HepG2 (cell line): ENCODE measurements around the gene ZBTB46. TPM values are rescaled to one million over a fixed set of nuclear protein-coding genes. Genes with fewer than 3 reads are reported as not detected.

Experiments
- ATAC-seq: fragments of 200-7000 bp; cut with Tn5 transposase; 3 replicates; pipeline ENCODE4 v1.9.1; 2020; ENCODE audit warnings: mild to moderate bottlenecking, moderate library complexity
- BruUV-seq: library from RNA; stranded (reverse); fragments of 400-500 nt; replicated peaks from 2 replicates; lab custom pipeline; 2021; lab: Mats Ljungman, UMichigan
- CTCF ChIA-PET: fragments of 300-600 bp; formaldehyde crosslinking; extraction: SDS; loops from one replicate; lab custom pipeline; 2021; ENCODE audit warnings: low total read pairs, inconsistent platforms, low intra/inter-chr PET ratio; lab: Yijun Ruan, JAX
- POLR2A ChIA-PET: fragments of 350-600 bp; sonication (Branson Sonifier 250); formaldehyde crosslinking; loops from one replicate; lab custom pipeline; 2020; ENCODE audit warnings: antibody characterized with exemption, inconsistent platforms; lab: Yijun Ruan, JAX
- DNase-seq: peaks from one replicate; pipeline ENCODE4 v3.0.0-alpha.2; 2015; ENCODE audit warnings: low spot score
- FAIRE-seq: peaks from 3 replicates; lab custom pipeline; 2011; peaks lifted over from hg19 to GRCh38; lab: Jason Lieb, UNC
- H2AFZ ChIP-seq: one replicate; pipeline ENCODE4 v1.6.1; 2011; ENCODE audit warnings: low read length, inconsistent platforms
- H3K27ac ChIP-seq: fragments of 300-600 bp; 3 replicates; pipeline ENCODE4 v1.8.0; 2011; ENCODE audit warnings: mixed run types, mild to moderate bottlenecking, mixed read lengths, low read length, inconsistent platforms; ENCODE audit not compliant: insufficient read depth; ENCODE audit errors: extremely low read length
- H3K27me3 ChIP-seq, 2 experiments: fragments of 200-600 bp in 1 of 2; 2 replicates in 1 of 2; 3 replicates in 1 of 2; pipeline versions ENCODE4 v1.6.0 to v1.8.0; 2011; ENCODE audit warnings: low read length in 2 of 2, mild to moderate bottlenecking in 2 of 2, moderate library complexity in 2 of 2, inconsistent platforms in 1 of 2; ENCODE audit not compliant: insufficient read depth in 2 of 2, control insufficient read depth in 1 of 2
- H3K36me3 ChIP-seq, 2 experiments: fragments of 200-600 bp in 1 of 2; replicated peaks in 1 of 2; 2 replicates in 1 of 2; 3 replicates in 1 of 2; pipeline versions ENCODE4 v1.5.1 to v1.8.0; 2011; ENCODE audit warnings: low read length in 2 of 2, inconsistent platforms in 1 of 2; ENCODE audit not compliant: insufficient read depth in 2 of 2, control insufficient read depth in 1 of 2
- H3K4me1 ChIP-seq: 2 replicates; pipeline ENCODE4 v1.5.1; 2012; ENCODE audit warnings: low read length, inconsistent platforms; ENCODE audit not compliant: insufficient read depth
- H3K4me2 ChIP-seq: 2 replicates; pipeline ENCODE4 v1.6.0; 2011; ENCODE audit warnings: low read depth, low read length, inconsistent platforms
- H3K4me3 ChIP-seq, 3 experiments: fragments of 200-600 bp in 1 of 3; sonication (generic), shearing (Covaris generic) in 1 of 3; replicated peaks in 1 of 3; 2 replicates each; pipeline ENCODE4 v1.5.1; 2011 to 2016; ENCODE audit warnings: low read length in 3 of 3, inconsistent platforms in 2 of 3, low read depth in 2 of 3, mild to moderate bottlenecking in 2 of 3, control low read depth in 1 of 3, mixed read lengths in 1 of 3; ENCODE audit not compliant: insufficient read depth in 1 of 3
- H3K79me2 ChIP-seq: one replicate; pipeline ENCODE4 v1.6.1; 2011; ENCODE audit warnings: low read length, inconsistent platforms; ENCODE audit not compliant: insufficient read depth
- H3K9ac ChIP-seq: 2 replicates; pipeline ENCODE4 v1.6.0; 2011; ENCODE audit warnings: mild to moderate bottlenecking, low read depth, low read length, inconsistent platforms; ENCODE audit not compliant: insufficient read depth
- H3K9me3 ChIP-seq: 2 replicates; pipeline ENCODE4 v1.5.1; 2012; ENCODE audit warnings: mild to moderate bottlenecking, low read length
- H4K20me1 ChIP-seq: 2 replicates; pipeline ENCODE4 v1.6.0; 2011; ENCODE audit warnings: inconsistent platforms, mild to moderate bottlenecking, low read length, moderate library complexity; ENCODE audit not compliant: insufficient read depth
- FOXK2 ChIP-seq: fragments of 450-650 bp; IDR thresholded peaks from 2 replicates; pipeline ENCODE4 v1.6.1; 2016
- GATAD1 ChIP-seq: IDR thresholded peaks from 2 replicates; pipeline ENCODE4 v1.6.1; 2016; ENCODE audit warnings: missing genetic modification reagents, missing compliant biosample characterization
- GTF2F1 ChIP-seq: fragments of 150-350 bp; IDR thresholded peaks from 2 replicates; pipeline ENCODE4 v1.6.1; 2014; ENCODE audit warnings: low read length
- ISL2 ChIP-seq: sonication (generic); formaldehyde crosslinking; IDR thresholded peaks from 2 replicates; pipeline ENCODE4 v1.5.0; 2020; ENCODE audit warnings: missing genetic modification reagents
- RAD21 ChIP-seq: fragments of 450-650 bp; formaldehyde crosslinking; IDR thresholded peaks from 2 replicates; pipeline ENCODE4 v1.5.0; 2020; ENCODE audit warnings: mild to moderate bottlenecking
- RBM39 ChIP-seq: fragments of 200-400 bp; formaldehyde crosslinking; IDR thresholded peaks from one replicate; pipeline ENCODE4 v1.6.1; 2018; ENCODE audit warnings: antibody characterized with exemption, mild to moderate bottlenecking, low read depth, low read length; ENCODE audit not compliant: poor library complexity, severe bottlenecking
- RELA ChIP-seq: sonication (generic); formaldehyde crosslinking; IDR thresholded peaks from 2 replicates; pipeline ENCODE4 v1.4.0; 2020; ENCODE audit warnings: missing genetic modification reagents
- SOX13 ChIP-seq, 3 experiments: fragments of 450-650 bp in 1 of 3; sonication (generic) in 1 of 3; formaldehyde crosslinking in 1 of 3; IDR thresholded peaks in 2 of 3; conservative IDR thresholded peaks in 1 of 3; 2 replicates each; pipeline versions ENCODE4 v1.5.0 to v1.6.1; 2016 to 2020; ENCODE audit warnings: antibody characterized with exemption in 1 of 3, mild to moderate bottlenecking in 1 of 3, missing compliant biosample characterization in 1 of 3, missing genetic modification reagents in 1 of 3, moderate library complexity in 1 of 3
- ZFP1 ChIP-seq: IDR thresholded peaks from 2 replicates; pipeline ENCODE4 v1.6.1; 2016
- ZNF367 ChIP-seq: sonication (generic); formaldehyde crosslinking; IDR thresholded peaks from 2 replicates; pipeline ENCODE4 v1.4.0; 2020; ENCODE audit warnings: missing genetic modification reagents, borderline replicate concordance
- ZNF430 ChIP-seq: sonication (generic); formaldehyde crosslinking; IDR thresholded peaks from 2 replicates; pipeline ENCODE4 v1.9.0; 2021; ENCODE audit warnings: mild to moderate bottlenecking, missing genetic modification reagents
- ZNF772 ChIP-seq: sonication (generic); formaldehyde crosslinking; IDR thresholded peaks from 2 replicates; pipeline ENCODE4 v1.5.0; 2020; ENCODE audit warnings: mild to moderate bottlenecking, missing genetic modification reagents
- WGBS: methylation state at CpG from one replicate; pipeline ENCODE4 v1.1.6; 2017; ENCODE audit warnings: low lambda C conversion rate; 5-methylcytosine and 5-hydroxymethylcytosine counted together
- in situ Hi-C: cut with HindIII; loops from 2 replicates; pipeline ENCODE4 v1.10.0; 2017; ENCODE audit warnings: low pct_unique_long_range_greater_than_20kb; ENCODE audit not compliant: extremely low pct_ligation_motif_present
- intact Hi-C: fragments of 100-400 bp; cut with micrococcal nuclease; formaldehyde crosslinking; loops from one replicate; pipeline ENCODE4 v1.10.0; 2022; ENCODE audit not compliant: unreplicated experiment
- polyA plus RNA-seq, 8 experiments: library from polyadenylated mRNA; depleted of rRNA in 3 of 8; stranded (reverse) in 7 of 8; unstranded in 1 of 8; fragments of >200 nt; fragmentation: Illumina TruSeq in 4 of 8; extraction: Trizol in 4 of 8; gene quantifications; 2 replicates each; pipeline versions ENCODE4 v1.2.1 to v1.2.3, GENCODE V29; 2011 to 2016; ENCODE audit warnings: low read depth in 4 of 8, missing spikeins in 1 of 8, mixed read lengths in 1 of 8; ENCODE audit not compliant: insufficient read depth in 1 of 8
- total RNA-seq, 5 experiments: library from RNA; depleted of rRNA; stranded (reverse); fragments of >200 nt; fragmentation: Illumina TruSeq; extraction: Trizol; gene quantifications; 2 replicates each; pipeline ENCODE4 v1.2.3, GENCODE V29; 2016; ENCODE audit warnings: low read depth in 1 of 5
- TF ChIP-seq, protein P1 (sequence below): sonication (generic); formaldehyde crosslinking; IDR thresholded peaks from 2 replicates; pipeline ENCODE4 v1.5.0; 2020; ENCODE audit warnings: mild to moderate bottlenecking, missing genetic modification reagents, borderline replicate concordance
- TF ChIP-seq, protein P2 (sequence below): sonication (generic); formaldehyde crosslinking; conservative IDR thresholded peaks from 2 replicates; pipeline ENCODE4 v1.5.0; 2020; ENCODE audit warnings: missing genetic modification reagents

Gene ZBTB46
- total and polyA plus RNA-seq, 2 of the 13 experiments (the other 11 are each of a cell fraction or from before 2014, with no cell fraction given), result 1.6 to 13.5 TPM

DNA sequence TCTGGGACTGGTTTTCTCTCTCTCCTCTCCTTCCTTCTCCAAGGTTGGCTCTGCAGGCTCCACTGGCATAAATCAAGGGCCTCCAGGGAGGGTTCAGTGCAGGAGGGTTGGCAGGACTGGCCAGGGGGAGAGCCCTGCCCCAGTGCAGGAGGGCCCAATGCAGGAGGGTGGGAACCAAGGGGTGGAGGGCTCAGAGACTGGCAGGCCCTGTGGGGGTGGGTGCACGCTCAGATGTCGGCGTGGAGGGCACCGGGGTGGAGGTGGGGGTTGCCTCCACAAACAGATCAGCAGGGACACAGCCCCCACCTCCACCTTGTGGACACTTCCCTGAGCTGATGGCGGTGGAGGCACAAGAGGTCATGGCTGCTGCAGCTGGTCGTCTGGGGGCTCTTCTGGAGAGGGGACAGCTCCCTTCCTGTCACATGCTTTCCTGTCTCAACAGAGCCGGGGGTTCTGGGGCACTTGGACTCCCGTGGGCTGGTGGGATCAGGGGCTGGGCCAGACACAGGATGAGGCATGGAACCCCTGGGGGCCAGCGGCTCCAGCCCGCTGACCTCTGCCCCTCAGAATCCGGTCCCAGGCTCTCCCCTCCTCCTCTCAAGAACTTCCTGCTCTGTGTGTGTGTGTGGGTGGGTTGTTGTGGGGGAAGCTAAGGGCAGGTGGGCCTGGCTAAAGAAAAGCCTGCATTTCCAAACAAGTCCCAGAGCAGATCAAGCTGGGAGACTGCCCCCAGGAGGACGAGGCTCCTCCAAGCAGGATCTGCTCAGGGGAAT lies 27.5 kb upstream of the ZBTB46 start:
- Histone ChIP-seq H3K4me3 (peak overlapping the region; percentile 42 to 65 (median 46)), H3K27me3 (peaks cover 3 to 11% of the 10 kb centered on the region in 2 experiments; a peak in 4 of 5 replicates), H3K4me2 (peak overlapping the region; percentile 87), H4K20me1 (no peaks in the 10 kb centered on the region), H3K9ac (peak overlapping the region; percentile 60), H3K9me3 (no peaks in the 10 kb centered on the region), H3K4me1 (peaks cover 68% of the 10 kb centered on the region), H3K36me3 (peaks cover 0 to 2% of the 10 kb centered on the region in 2 experiments; a peak in 1 of 5 replicates), H3K27ac (peak overlapping the region; percentile 47), H3K79me2 (no peaks in the 10 kb centered on the region), H2AFZ (no peak overlapping the region)
- ATAC-seq, result peak; percentile 45
- FAIRE-seq, result peak; percentile 90
- BruUV-seq, result no TSS peak
- 1% methylated on average over 8 of the region's 12 CpGs for WGBS
- POLR2A ChIA-PET, result interaction anchor here (0.7 to 1.6 kb wide), 13 partner anchors 10 to 224 kb away, joined by 3 to 15 read pairs (median 3); partner anchors contain the start of genes ARFRP1, PRPF6, SLC2A4RG and ZGPAT
- intact Hi-C loops (no loop called here), in situ Hi-C loops (loop anchor here (5.0 kb wide), 3 partner anchors 36 to 151 kb away; partner anchors contain the start of genes ARFRP1 and ZGPAT)
- peak; percentile 79 for DNase-seq
- CTCF ChIA-PET, result interaction anchor here (1.3 to 1.4 kb wide), 2 partner anchors 72 to 152 kb away, joined by 4 to 5 read pairs; no protein-coding TSS in a partner anchor
- TF ChIP-seq ISL2 (peak; percentile 11; the same call in 1 of the 2 replicates), ZNF367 (CRISPR knock-in tag) (no peak), ZNF430 (CRISPR knock-in tag) (peak; percentile 93), RAD21 (CRISPR knock-in tag) (peak; percentile 6; the same call in 1 of the 2 replicates), ZFP1 (CRISPR knock-in tag) (no peak), RBM39 (no peak), SOX13 (IDR thresholded peaks at IDR 0.05) (no peak), SOX13 (CRISPR knock-in tag; conservative IDR thresholded peaks at IDR 0.05 in 1 of 2, IDR thresholded peaks at IDR 0.05 in 1 of 2) (peak in 1 of 2 experiments; percentile 41; a peak in 1 of 4 replicates), ZNF772 (CRISPR knock-in tag) (peak; percentile 75; the same call in 1 of the 2 replicates), RELA (CRISPR knock-in tag) (no peak), GATAD1 (CRISPR knock-in tag) (peak; percentile 73), GTF2F1 (no peak), FOXK2 (no peak)
- TF ChIP-seq, protein P1, sequence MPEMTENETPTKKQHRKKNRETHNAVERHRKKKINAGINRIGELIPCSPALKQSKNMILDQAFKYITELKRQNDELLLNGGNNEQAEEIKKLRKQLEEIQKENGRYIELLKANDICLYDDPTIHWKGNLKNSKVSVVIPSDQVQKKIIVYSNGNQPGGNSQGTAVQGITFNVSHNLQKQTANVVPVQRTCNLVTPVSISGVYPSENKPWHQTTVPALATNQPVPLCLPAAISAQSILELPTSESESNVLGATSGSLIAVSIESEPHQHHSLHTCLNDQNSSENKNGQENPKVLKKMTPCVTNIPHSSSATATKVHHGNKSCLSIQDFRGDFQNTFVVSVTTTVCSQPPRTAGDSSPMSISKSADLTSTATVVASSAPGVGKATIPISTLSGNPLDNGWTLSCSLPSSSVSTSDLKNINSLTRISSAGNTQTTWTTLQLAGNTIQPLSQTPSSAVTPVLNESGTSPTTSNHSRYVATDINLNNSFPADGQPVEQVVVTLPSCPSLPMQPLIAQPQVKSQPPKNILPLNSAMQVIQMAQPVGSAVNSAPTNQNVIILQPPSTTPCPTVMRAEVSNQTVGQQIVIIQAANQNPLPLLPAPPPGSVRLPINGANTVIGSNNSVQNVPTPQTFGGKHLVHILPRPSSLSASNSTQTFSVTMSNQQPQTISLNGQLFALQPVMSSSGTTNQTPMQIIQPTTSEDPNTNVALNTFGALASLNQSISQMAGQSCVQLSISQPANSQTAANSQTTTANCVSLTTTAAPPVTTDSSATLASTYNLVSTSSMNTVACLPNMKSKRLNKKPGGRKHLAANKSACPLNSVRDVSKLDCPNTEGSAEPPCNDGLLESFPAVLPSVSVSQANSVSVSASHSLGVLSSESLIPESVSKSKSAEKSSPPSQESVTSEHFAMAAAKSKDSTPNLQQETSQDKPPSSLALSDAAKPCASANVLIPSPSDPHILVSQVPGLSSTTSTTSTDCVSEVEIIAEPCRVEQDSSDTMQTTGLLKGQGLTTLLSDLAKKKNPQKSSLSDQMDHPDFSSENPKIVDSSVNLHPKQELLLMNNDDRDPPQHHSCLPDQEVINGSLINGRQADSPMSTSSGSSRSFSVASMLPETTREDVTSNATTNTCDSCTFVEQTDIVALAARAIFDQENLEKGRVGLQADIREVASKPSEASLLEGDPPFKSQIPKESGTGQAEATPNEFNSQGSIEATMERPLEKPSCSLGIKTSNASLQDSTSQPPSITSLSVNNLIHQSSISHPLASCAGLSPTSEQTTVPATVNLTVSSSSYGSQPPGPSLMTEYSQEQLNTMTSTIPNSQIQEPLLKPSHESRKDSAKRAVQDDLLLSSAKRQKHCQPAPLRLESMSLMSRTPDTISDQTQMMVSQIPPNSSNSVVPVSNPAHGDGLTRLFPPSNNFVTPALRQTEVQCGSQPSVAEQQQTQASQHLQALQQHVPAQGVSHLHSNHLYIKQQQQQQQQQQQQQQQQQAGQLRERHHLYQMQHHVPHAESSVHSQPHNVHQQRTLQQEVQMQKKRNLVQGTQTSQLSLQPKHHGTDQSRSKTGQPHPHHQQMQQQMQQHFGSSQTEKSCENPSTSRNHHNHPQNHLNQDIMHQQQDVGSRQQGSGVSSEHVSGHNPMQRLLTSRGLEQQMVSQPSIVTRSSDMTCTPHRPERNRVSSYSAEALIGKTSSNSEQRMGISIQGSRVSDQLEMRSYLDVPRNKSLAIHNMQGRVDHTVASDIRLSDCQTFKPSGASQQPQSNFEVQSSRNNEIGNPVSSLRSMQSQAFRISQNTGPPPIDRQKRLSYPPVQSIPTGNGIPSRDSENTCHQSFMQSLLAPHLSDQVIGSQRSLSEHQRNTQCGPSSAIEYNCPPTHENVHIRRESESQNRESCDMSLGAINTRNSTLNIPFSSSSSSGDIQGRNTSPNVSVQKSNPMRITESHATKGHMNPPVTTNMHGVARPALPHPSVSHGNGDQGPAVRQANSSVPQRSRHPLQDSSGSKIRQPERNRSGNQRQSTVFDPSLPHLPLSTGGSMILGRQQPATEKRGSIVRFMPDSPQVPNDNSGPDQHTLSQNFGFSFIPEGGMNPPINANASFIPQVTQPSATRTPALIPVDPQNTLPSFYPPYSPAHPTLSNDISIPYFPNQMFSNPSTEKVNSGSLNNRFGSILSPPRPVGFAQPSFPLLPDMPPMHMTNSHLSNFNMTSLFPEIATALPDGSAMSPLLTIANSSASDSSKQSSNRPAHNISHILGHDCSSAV (CRISPR knock-in tag), result no peak
- TF ChIP-seq, protein P2, sequence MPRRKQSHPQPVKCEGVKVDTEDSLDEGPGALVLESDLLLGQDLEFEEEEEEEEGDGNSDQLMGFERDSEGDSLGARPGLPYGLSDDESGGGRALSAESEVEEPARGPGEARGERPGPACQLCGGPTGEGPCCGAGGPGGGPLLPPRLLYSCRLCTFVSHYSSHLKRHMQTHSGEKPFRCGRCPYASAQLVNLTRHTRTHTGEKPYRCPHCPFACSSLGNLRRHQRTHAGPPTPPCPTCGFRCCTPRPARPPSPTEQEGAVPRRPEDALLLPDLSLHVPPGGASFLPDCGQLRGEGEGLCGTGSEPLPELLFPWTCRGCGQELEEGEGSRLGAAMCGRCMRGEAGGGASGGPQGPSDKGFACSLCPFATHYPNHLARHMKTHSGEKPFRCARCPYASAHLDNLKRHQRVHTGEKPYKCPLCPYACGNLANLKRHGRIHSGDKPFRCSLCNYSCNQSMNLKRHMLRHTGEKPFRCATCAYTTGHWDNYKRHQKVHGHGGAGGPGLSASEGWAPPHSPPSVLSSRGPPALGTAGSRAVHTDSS (CRISPR knock-in tag), result no peak
